HCT116 (cell line): ENCODE data around the gene PLD5. TPM values are rescaled to one million over a fixed set of nuclear protein-coding genes. Genes with fewer than 3 reads are reported as not detected.

Experiments used
- ATAC-seq: fragments of 200-7000 bp; cut with Tn5 transposase; 2 replicates; pipeline ENCODE4 v1.9.1; 2020; ENCODE audit warnings: mild to moderate bottlenecking, moderate library complexity
- BruUV-seq: library from RNA; stranded (reverse); fragments of 400-500 nt; replicated peaks from 2 replicates; lab custom pipeline; 2021; lab: Mats Ljungman, UMichigan
- CTCF ChIA-PET: fragments of 300-600 bp; sonication (Branson Sonifier 250); formaldehyde crosslinking; loops from one replicate; lab custom pipeline; 2021; ENCODE audit warnings: antibody characterized with exemption; lab: Charles Lee
- POLR2A ChIA-PET: fragments of 300-600, 350-600 bp; sonication (Branson Sonifier 250); formaldehyde crosslinking; loops from one replicate; lab custom pipeline; 2021; ENCODE audit warnings: antibody characterized with exemption; lab: Charles Lee
- RAD21 ChIA-PET, 2 experiments: fragments of 300-600 bp; sonication (Branson Sonifier 250); formaldehyde crosslinking; loops; one replicate each; lab custom pipeline; 2023; ENCODE audit warnings: low total read pairs in 2 of 2; ENCODE audit not compliant: uncharacterized antibody in 2 of 2, unreplicated experiment in 2 of 2, low non-redundant PET in 1 of 2; lab: Charles Lee
- DNase-seq: peaks from one replicate; pipeline ENCODE4 v3.0.0-alpha.2; 2010; ENCODE audit warnings: low read depth, low spot score
- H2AFZ ChIP-seq: fragments of 200-600 bp; shearing (Covaris generic), sonication (generic); 2 replicates; pipeline ENCODE4 v1.6.1; 2017; ENCODE audit warnings: low read depth, mixed run types, mixed read lengths, antibody characterized with exemption, low read length; ENCODE audit not compliant: poor library complexity, severe bottlenecking
- H3K27ac ChIP-seq: 2 replicates; pipeline ENCODE4 v1.5.1; 2012; ENCODE audit warnings: low read depth, low read length
- H3K27me3 ChIP-seq: fragments of 200-600 bp; sonication (generic); 2 replicates; pipeline ENCODE4 v1.6.1; 2016; ENCODE audit warnings: mixed run types, low read length, mixed read lengths; ENCODE audit not compliant: insufficient read depth
- H3K36me3 ChIP-seq, 2 experiments: fragments of 200-500 bp in 1 of 2; fragments of 200-600 bp in 1 of 2; sonication (Bioruptor generic) in 1 of 2; sonication (generic) in 1 of 2; 2 replicates each; pipeline versions ENCODE4 v1.5.1 to v1.6.1; 2014 to 2016; ENCODE audit warnings: low read length in 2 of 2, inconsistent platforms in 1 of 2, mixed read lengths in 1 of 2, mixed run types in 1 of 2; ENCODE audit not compliant: insufficient read depth in 2 of 2, control insufficient read depth in 1 of 2
- H3K4me1 ChIP-seq, 2 experiments: fragments of 200-600 bp in 1 of 2; sonication (generic) in 1 of 2; 2 replicates each; pipeline versions ENCODE4 v1.5.1 to v1.6.1; 2012 to 2017; ENCODE audit warnings: low read length in 2 of 2, inconsistent platforms in 1 of 2, mild to moderate bottlenecking in 1 of 2, mixed read lengths in 1 of 2, mixed run types in 1 of 2, moderate library complexity in 1 of 2; ENCODE audit not compliant: insufficient read depth in 2 of 2, control insufficient read depth in 1 of 2
- H3K4me2 ChIP-seq: fragments of 200-600 bp; sonication (generic); 2 replicates; pipeline ENCODE4 v1.6.1; 2017; ENCODE audit warnings: mixed run types, low read length, mixed read lengths
- H3K4me3 ChIP-seq, 2 experiments: fragments of 200-600 bp in 1 of 2; sonication (generic) in 1 of 2; replicated peaks in 1 of 2; 2 replicates each; pipeline ENCODE4 v1.5.1; 2011 to 2016; ENCODE audit warnings: low read length in 2 of 2, control low read depth in 1 of 2, low read depth in 1 of 2, mild to moderate bottlenecking in 1 of 2, mixed read lengths in 1 of 2, mixed run types in 1 of 2
- H3K79me2 ChIP-seq: fragments of 200-600 bp; sonication (generic); 2 replicates; pipeline ENCODE4 v1.6.1; 2017; ENCODE audit warnings: mild to moderate bottlenecking, mixed run types, low read length, moderate library complexity, mixed read lengths; ENCODE audit not compliant: insufficient read depth
- H3K9ac ChIP-seq: fragments of 200-600 bp; sonication (generic); 2 replicates; pipeline ENCODE4 v1.6.1; 2016; ENCODE audit warnings: low read length, mixed read lengths
- H3K9me2 ChIP-seq: fragments of 200-600 bp; sonication (generic), shearing (Covaris generic); 2 replicates; pipeline ENCODE4 v1.6.1; 2017; ENCODE audit warnings: mixed run types, mild to moderate bottlenecking, moderate library complexity; ENCODE audit not compliant: insufficient read depth
- H3K9me3 ChIP-seq, 2 experiments: fragments of 200-500 bp in 1 of 2; fragments of 200-600 bp in 1 of 2; sonication (Bioruptor generic) in 1 of 2; sonication (generic) in 1 of 2; 2 replicates each; pipeline ENCODE4 v1.6.1; 2014 to 2017; ENCODE audit warnings: low read length in 2 of 2, mixed read lengths in 2 of 2, inconsistent platforms in 1 of 2, low read depth in 1 of 2, mild to moderate bottlenecking in 1 of 2, mixed run types in 1 of 2, moderate library complexity in 1 of 2; ENCODE audit not compliant: control insufficient read depth in 1 of 2, insufficient read depth in 1 of 2
- H4K20me1 ChIP-seq: fragments of 200-600 bp; sonication (generic), shearing (Covaris generic); 2 replicates; pipeline ENCODE4 v1.6.1; 2017; ENCODE audit warnings: mixed run types, mild to moderate bottlenecking, moderate library complexity; ENCODE audit not compliant: insufficient read depth
- ATF3 ChIP-seq: IDR thresholded peaks from 2 replicates; pipeline ENCODE4 v1.6.1; 2012
- CEBPB ChIP-seq: IDR thresholded peaks from 2 replicates; pipeline ENCODE4 v1.6.1; 2012; ENCODE audit warnings: low read depth
- CTCF ChIP-seq, 3 experiments: fragments of 200-600 bp in 1 of 3; sonication (generic) in 1 of 3; IDR thresholded peaks in 2 of 3; conservative IDR thresholded peaks in 1 of 3; 2 replicates each; pipeline ENCODE4 v1.5.1; 2012 to 2017; ENCODE audit warnings: low read depth in 2 of 3, low read length in 2 of 3, antibody characterized with exemption in 1 of 3, borderline replicate concordance in 1 of 3, control low read depth in 1 of 3, mild to moderate bottlenecking in 1 of 3, mixed read lengths in 1 of 3, mixed run types in 1 of 3, moderate library complexity in 1 of 3; ENCODE audit not compliant: insufficient read depth in 1 of 3
- EGR1 ChIP-seq: IDR thresholded peaks from 2 replicates; pipeline ENCODE4 v1.6.1; 2012; ENCODE audit warnings: low read depth
- EZH2 ChIP-seq: fragments of 200-600 bp; sonication (generic); IDR thresholded peaks from 2 replicates; pipeline ENCODE4 v1.6.1; 2017; ENCODE audit warnings: antibody characterized with exemption, mixed run types
- FOSL1 ChIP-seq: IDR thresholded peaks from 2 replicates; pipeline ENCODE4 v1.6.1; 2012; ENCODE audit warnings: low read depth
- JUND ChIP-seq: IDR thresholded peaks from 2 replicates; pipeline ENCODE4 v1.6.1; 2012
- MAX ChIP-seq: IDR thresholded peaks from 2 replicates; pipeline ENCODE4 v1.6.1; 2012
- REST ChIP-seq: IDR thresholded peaks from 2 replicates; pipeline ENCODE4 v1.6.1; 2012; ENCODE audit warnings: low read depth
- SIN3A ChIP-seq: IDR thresholded peaks from 2 replicates; pipeline ENCODE4 v1.6.1; 2012; ENCODE audit warnings: low read depth
- SP1 ChIP-seq: IDR thresholded peaks from 2 replicates; pipeline ENCODE4 v1.6.1; 2012; ENCODE audit warnings: low read depth
- SRF ChIP-seq: IDR thresholded peaks from 2 replicates; pipeline ENCODE4 v1.6.1; 2012; ENCODE audit warnings: low read depth
- TCF7L2 ChIP-seq: IDR thresholded peaks from 2 replicates; pipeline ENCODE4 v1.7.0; 2011; ENCODE audit warnings: borderline replicate concordance, inconsistent platforms; ENCODE audit not compliant: insufficient read depth, insufficient read length; ENCODE audit errors: extremely low read depth
- ZBTB33 ChIP-seq: IDR thresholded peaks from 2 replicates; pipeline ENCODE4 v1.6.1; 2011; ENCODE audit warnings: mild to moderate bottlenecking, low read length, moderate library complexity; ENCODE audit not compliant: insufficient replicate concordance; ENCODE audit errors: extremely low read depth
- intact Hi-C: fragments of 100-400 bp; cut with micrococcal nuclease; formaldehyde crosslinking; loops from 2 replicates; pipeline ENCODE4 v1.10.0; 2022
- total RNA-seq: library from RNA; stranded (reverse); gene quantifications from one replicate; pipeline ENCODE4 v1.2.1, GENCODE V29; 2021; ENCODE audit not compliant: unreplicated experiment

The PLD5 gene
- total RNA-seq, 1 experiment from 2014 or later = not detected

GRCh38 chr1:242240691-242241090, 283.8 kb downstream of the PLD5 start:
- intact Hi-C loops = no loop called here

More at GRCh38 chr1:242240691-242241090, 283.8 kb downstream of the PLD5 start:
- no peaks in the 10 kb centered on the region for H3K79me2 ChIP-seq
- H3K9ac ChIP-seq = no peak overlapping the region
- H3K4me3 ChIP-seq = no peak overlapping the region
- TF ChIP-seq CTCF (IDR thresholded peaks at IDR 0.05 in 2 of 3, conservative IDR thresholded peaks at IDR 0.05 in 1 of 3; ENCODE audit: borderline replicate concordance in 1 of 3, insufficient read depth in 1 of 3, low read depth in 2 of 3, low read length in 2 of 3) = no peak
- TF ChIP-seq SIN3A = no peak
- TF ChIP-seq MAX = no peak
- TF ChIP-seq EZH2 = no peak
- TF ChIP-seq EGR1 = no peak
- no peak for TF ChIP-seq JUND
- TF ChIP-seq SP1 = no peak
- TF ChIP-seq REST = no peak
- TF ChIP-seq CEBPB = no peak
- no peak for TF ChIP-seq SRF
- TF ChIP-seq ATF3 = no peak
- no peak for TF ChIP-seq ZBTB33
- no peak for TF ChIP-seq TCF7L2
- no peak for TF ChIP-seq FOSL1
- POLR2A ChIA-PET = no interaction called here
- no peaks in the 10 kb centered on the region for H3K4me1 ChIP-seq
- BruUV-seq = no TSS peak
- CTCF ChIA-PET = no interaction called here
- H3K9me2 ChIP-seq = no peaks in the 10 kb centered on the region
- H3K27me3 ChIP-seq = peaks cover 14% of the 10 kb centered on the region
- RAD21 ChIA-PET = no interaction called here
- DNase-seq = no peak
- H3K9me3 ChIP-seq = no peaks in the 10 kb centered on the region
- no peaks in the 10 kb centered on the region for H4K20me1 ChIP-seq
- H3K36me3 ChIP-seq = no peaks in the 10 kb centered on the region
- no peak overlapping the region for H3K4me2 ChIP-seq
- no peak overlapping the region for H2AFZ ChIP-seq
- no peak overlapping the region for H3K27ac ChIP-seq
- no peak for ATAC-seq
